Stimulated activated CD4-positive, alpha-beta T cell treated with anti-CD3 and anti-CD28 coated beads, Interleukin-15, amount 100 ng/mL, for 1 hour (primary cell): ENCODE measurements around the gene TMEM220.

Source experiments
- DNase-seq, 2 donors: peaks; one replicate each; pipeline ENCODE4 v3.0.0-alpha.2; 2020; ENCODE audit warnings: low read depth in 1 of 2, low spot score in 1 of 2

TMEM220 gene

GRCh38 chr17:10668775-10669174 is 61.0 kb downstream of the TMEM220 start:
- DNase-seq = no peak

DNA sequence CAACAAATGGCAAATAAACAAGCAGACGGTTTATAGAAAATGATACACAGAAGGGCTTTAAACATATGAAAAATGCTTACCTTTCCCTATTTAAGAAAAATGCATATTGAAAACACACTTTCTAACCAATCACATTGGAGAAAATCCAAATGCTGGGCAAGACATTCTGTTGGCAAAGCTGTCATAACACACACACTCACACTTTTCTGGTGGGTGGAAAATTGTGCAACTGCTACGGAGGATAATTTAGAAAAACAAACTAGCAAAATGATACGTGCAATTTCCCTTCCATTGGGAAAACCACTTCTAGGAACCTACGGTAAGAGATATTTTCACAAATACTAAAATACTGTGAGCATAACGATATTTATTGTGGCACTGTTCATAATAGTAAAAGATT is 62.9 kb downstream of the TMEM220 start:
- no peak for DNase-seq

- no peak for DNase-seq
Observed at GRCh38 chr17:10664571-10664970, 65.3 kb downstream of the TMEM220 start.
